A673 (cell line): ENCODE measurements around the gene GBX2.

Experiments used
- CTCF ChIP-seq: fragments of 300-800, 200-600 bp; sonication (generic); conservative IDR thresholded peaks from 2 replicates; pipeline ENCODE4 v1.5.1; 2017; ENCODE audit warnings: low read depth, mild to moderate bottlenecking, antibody characterized with exemption, low read length, moderate library complexity, mixed read lengths
- EZH2 ChIP-seq: fragments of 200-600 bp; sonication (generic); IDR thresholded peaks from 2 replicates; pipeline ENCODE4 v1.6.1; 2017; ENCODE audit warnings: borderline replicate concordance, low read depth, mild to moderate bottlenecking, mixed read lengths, antibody characterized with exemption, low read length; ENCODE audit not compliant: poor library complexity, severe bottlenecking

GRCh38 chr2:236119476-236119875, 48.7 kb downstream of the GBX2 start:
- TF ChIP-seq CTCF (no peak), EZH2 (no peak)
